GM18502 (cell line): ENCODE measurements around the gene RHOT2.

Source experiments
- ATAC-seq: cut with Tn5 transposase; IDR thresholded peaks from one replicate; pipeline ENCODE4 v1.9.1; 2021; ENCODE audit warnings: mild to moderate bottlenecking; ENCODE audit not compliant: unreplicated experiment, poor library complexity

Gene RHOT2

DNA sequence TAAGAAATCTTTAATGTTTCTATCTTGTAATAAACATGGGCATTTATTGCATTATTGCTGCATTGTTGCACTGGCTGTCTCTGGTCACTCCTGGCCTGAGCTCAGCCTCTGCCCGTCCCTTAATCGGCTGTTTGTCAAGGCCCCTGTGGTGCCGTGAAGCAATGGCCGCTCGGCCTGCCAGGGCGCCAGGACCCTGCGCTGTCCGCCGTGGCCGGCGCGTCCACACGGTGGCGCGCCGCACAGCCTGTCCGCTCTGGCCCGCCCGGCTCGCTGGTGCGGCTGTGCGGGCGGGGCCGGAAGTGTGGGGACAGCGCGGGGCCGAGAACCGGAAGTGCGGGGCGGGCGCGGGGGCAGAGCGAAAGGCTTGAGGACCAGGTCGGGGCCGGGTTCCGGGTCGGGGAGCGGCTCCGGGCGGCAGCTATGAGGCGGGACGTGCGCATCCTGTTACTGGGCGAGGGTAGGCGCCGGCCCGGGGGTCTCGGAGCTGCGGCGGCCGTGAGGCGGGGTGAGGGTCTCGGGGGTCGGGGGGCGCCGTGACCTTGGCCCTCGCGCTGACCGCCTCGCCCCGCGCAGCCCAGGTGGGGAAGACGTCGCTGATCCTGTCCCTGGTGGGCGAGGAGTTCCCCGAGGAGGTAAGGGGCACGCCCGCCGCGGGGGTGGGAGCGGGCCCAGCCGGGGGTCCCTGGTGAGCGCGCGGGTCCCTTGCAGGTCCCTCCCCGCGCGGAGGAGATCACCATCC, at the start of gene RHOT2:
TSS of gene RHOT2 (plus strand) at position 353 of the 739 bp plus-strand sequence. CDS start at position 421, 68 bp downstream.
- peak; percentile 77 for ATAC-seq

DNA sequence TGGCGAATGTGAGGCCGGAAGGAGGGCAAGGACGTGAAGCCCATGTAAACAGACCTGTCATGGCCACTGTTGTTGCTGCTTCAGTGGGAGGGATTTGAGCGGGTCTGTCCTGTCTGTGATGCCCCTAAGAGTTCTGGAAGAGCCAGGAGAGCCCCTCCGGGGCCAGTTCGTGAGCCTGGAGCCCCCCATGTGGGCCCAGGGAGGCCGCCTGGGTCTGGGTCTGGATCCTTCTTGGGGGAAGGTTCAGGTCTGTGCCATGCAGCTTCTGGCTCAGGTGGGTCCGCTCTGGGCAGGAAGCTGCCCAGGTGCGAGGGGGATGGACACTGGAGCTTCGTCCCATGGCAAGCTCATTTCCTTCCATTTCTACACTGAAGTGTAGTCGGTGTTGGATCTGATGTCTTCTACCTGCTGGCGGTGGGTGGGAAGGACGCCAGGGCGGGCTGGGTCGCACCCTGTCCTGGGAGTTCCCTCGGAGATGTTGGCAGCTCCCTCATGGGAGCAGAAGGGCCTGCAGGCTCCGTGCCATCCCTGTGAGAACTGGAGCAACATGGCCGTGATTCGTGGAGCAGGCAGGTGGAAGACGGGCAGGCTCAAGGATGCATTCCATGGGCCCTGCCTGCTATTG, 48.3 kb upstream of the RHOT2 start:
- no peak for ATAC-seq

DNA sequence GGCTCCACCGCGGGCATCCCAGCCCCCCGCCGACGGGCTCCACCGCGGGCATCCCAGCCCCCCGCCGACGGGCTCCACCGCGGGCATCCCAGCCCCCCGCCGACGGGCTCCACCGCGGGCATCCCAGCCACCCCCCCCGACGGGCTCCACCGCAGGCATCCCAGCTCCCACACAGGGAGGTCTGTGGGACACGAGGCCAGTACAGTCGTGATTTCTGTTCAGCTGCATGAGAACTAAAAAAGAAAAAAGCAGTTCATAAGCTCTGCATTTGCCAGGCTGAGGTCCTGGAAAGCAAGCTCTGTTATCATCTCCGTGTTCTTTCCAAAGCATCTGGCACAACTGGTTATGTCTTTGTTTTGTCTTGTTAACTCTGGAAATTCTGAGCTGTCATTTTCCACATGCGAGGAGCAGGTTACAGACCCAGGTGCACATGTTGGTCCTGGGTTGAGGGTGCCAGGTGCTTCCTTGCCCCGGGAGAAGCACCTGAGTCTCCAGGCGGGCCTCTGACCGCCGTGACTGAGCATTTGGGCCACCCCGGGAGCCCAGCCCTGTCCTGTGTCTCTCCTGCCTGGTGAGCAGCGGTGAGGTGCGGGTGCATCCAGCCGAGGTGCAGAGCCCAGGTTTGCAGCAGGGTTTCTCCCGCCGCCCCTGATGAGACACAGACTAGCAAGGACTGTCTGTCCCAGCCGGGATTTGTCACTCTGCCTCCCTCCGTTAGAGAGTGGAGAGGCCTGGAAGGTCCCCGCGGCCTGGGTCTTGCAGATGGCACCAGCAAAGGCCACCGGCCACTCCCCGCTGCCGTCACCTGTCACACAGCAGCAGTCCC, 47.0 kb upstream of the RHOT2 start:
- ATAC-seq = no peak

DNA sequence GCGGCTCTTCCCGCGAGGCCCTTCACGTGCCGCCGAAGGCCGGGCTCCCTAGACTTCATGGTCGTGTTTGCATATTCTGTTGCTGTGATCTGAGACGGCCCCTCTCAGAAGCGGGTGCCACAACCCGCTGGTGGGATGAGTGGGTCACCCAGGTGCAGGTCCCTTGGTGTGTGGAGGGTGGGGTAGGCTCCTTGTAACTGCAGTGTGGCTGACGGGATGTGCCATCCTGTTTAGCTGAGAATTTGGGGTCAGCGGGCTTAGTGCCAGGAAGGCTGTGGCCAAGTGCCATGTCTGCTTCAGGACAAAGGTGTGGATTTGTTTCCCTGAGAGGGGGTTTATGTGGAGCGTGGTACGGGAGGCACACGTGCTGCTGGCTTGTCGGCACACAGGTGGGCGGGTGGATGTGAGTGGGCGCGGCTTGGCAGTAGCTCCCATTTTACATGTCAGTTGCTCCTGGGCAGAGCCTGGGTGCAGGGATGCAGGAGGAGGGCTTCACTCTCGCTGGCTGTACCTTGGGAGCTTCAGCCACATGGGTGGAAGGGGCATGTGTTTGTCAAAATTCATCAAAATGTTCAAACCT, 46.3 kb upstream of the RHOT2 start:
- ATAC-seq = no peak

DNA sequence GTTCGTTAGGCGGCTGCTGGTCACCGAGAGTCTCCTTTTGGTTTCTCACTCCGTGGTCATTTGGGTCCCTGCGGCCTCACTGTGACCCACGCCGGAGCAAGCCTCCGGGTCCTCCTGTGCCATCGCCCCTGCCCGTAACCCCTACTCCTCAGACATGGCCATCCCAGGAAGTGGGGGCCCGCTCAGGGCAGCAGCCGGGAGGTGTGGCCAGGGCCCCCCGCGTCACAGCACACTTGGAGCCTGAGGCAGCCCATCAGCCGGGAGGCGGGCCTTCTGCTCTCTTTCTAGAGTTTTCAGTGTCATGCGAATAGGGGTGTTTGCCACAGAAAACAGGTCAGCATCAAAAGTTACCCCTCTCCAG, 45.0 kb upstream of the RHOT2 start:
- no peak for ATAC-seq

DNA sequence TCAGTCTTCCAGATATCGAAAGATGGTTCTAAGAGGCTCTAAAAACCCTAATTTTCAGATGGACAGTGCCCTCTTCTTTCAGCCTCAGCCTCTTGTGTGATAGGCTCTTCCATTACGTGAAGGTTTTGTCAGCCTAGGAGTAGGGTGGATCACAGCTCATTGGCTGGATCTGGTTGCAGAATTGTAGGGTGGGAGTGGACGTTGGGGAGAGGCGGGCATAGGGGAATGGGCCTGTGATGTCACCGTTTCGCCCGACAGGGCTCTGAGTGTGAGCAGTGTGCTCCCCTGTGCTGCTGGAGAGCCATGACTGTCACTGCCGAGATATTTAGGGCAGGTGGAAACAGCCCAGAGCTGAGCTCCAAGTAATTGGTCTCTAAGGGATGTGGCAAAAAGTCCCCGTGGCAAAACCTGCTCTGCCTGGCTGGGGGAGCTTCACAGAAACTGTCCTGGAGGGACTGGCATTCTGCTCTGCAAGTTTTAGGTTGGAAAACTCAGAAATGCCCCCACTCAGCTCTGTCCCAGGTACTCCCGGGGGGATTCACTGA, 43.3 kb upstream of the RHOT2 start:
- ATAC-seq = no peak

DNA sequence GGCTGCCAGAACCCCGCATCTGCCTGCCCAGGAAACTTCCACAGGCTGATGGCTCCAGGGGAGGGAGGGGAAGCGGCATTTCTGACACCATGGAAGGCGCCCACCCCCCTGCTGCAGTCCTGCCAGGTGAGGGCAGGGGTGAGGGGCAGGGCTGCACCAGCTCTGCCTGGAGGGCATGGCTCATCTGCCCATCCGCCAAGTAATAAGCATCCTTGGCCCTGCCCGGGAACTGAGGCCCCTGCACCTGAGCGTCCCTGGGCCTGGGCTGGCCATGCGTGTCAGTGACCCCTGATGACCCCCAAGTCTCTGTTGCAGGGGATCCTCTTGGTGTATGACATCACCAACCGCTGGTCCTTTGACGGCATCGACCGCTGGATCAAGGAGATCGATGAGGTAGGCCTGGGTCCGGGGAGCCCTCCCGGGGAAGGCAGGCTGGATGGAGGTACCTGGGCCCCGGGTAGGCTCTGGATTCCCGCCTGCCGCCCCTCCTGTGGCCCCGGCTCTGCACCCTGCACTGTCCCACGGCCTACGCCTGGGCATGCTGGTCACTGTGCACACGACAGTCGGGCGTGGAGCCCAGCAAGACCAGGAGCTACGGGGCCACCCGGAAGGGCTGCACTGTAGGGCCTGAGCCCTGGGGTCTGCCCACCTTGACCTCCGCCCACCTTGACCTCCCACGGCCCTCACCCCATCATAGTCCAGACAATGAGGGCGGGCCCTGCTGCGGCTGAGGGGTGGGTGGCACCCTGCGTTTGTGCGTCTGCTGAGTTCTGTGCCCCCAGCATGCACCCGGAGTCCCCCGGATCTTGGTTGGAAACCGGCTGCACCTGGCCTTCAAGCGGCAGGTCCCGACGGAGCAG, 42.6 kb upstream of the RHOT2 start:
- no peak for ATAC-seq

DNA sequence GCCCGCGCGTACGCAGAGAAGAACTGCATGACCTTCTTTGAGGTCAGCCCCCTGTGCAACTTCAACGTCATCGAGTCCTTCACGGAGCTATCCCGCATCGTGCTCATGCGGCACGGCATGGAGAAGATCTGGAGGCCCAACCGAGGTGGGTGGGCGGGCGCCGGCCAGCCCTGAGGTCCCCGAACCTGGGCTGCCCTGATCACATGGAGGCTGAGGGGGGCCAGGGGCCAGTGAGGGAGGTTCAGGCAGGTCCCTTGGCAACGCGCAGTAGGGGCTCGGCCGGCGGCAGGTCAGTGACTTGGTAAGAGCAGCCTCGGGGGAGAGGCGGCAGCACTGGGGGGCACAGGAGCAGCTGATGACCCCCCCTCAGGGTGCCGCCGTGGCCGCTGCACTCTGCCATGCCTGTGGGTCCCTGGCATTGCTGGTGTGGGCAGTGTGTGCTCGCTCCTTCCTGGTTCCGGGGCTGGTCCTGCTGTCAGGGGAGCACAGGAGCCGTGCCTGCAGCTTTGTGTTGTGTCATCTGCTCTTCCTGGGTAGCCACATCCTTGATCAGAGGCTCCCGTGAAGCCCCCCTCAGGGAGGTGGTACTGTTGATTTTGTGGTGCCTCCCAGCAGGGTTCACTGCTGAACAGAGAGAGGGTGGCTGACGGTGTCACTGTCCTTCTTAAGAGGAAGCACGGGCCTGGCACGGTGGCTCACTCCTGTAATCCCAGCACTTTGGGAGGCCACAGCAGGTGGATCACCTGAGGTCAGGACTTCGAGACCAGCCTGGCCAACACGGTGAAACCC, 41.8 kb upstream of the RHOT2 start:
- ATAC-seq = no peak

DNA sequence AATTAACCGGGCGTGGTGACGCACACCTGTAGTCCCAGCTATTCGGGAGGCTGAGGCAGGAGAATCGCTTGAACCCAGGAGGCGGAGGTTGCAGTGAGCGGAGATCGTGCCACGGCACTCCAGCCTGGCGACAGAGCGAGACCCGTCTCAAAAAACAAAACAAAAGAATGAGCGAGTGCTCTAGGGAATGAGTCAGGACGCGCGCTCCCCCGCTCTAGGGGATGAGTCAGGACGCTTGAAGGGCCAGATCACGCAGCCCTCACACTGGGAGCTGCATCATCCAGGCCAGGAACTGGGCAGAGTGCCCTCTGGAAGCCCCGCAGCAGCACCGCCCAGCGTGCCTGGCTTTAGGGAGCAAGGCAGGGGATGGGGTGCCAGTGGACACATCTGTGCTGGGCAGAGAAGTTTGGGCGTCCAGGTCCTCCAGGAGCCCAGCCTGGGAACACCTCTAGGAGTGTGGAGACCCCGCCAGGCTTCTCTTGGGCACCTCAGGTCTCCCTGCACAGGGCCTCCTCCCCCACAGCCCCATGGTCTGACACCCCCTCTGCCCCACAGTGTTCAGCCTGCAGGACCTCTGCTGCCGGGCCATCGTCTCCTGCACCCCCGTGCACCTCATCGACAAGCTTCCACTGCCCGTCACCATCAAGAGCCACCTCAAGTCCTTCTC, 41.0 kb upstream of the RHOT2 start:
- ATAC-seq = no peak

DNA sequence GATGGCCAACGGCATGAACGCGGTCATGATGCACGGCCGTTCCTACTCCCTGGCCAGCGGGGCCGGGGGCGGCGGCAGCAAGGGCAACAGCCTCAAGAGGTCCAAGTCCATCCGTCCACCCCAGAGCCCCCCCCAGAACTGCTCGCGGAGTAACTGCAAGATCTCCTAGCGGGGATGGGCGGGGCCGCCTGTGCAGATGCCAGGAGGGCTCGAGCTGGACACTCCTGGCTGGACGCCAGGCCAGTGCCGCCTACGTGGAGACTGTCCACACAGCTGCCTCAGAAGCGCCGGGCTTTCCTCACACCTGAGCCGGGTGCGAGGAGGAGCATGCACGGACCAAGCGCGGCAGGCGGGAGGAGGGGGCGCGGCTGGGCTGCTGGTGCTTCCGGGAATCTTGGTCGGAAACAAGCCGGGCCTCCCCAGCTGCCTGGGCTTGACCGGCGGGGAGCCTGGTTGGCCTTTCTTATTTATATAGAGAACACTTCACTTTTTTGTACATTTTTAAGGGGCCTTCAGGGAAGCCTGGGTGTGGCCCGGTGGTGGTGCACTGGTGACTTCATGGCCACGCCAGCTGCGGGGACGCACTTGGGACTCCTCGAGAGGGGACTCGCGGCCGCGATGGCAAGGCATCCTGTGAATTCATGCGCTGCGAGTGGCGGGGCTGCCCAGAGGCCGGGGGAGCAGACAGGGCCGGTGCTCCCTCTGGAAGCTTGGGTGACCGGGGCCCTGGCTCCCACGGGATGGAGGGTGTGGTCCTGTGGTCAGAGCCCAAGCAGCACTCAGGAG, 40.3 kb upstream of the RHOT2 start:
- ATAC-seq = no peak

DNA sequence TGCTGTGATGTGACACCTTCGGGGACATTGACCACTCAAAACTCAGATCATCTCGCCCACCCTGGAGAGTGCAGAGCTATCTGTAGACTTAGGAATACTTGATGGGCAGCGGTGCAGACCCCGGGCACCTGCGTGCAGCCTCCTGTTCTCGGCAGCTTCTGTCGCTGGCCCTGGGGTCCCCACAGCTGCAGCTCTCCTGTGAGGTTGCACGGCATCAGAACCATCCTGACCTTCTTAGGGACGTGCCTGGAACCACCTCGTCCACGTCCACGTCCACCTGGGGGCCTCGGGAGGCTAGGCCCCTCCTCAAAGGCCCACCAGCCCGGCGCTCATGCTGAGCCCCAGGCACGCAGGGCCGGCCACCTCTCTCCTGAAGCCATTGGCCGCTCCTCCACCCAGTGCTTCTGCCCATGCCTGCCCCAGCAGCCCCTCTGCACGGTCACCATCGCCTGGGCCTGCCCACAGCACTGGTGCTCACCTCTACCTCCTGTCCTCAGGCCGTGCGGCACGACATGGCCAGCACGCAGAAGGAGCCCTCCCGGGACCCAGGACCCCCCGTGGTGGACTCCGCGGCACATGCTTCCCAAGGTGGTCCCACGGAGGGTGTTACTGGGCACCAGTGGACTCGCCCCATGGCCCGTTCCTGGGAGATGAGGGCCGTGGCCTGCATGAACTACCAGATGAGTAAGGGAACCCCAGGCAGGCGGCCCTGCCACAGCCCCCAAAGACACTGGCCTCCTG, 39.4 kb upstream of the RHOT2 start:
- no peak for ATAC-seq

DNA sequence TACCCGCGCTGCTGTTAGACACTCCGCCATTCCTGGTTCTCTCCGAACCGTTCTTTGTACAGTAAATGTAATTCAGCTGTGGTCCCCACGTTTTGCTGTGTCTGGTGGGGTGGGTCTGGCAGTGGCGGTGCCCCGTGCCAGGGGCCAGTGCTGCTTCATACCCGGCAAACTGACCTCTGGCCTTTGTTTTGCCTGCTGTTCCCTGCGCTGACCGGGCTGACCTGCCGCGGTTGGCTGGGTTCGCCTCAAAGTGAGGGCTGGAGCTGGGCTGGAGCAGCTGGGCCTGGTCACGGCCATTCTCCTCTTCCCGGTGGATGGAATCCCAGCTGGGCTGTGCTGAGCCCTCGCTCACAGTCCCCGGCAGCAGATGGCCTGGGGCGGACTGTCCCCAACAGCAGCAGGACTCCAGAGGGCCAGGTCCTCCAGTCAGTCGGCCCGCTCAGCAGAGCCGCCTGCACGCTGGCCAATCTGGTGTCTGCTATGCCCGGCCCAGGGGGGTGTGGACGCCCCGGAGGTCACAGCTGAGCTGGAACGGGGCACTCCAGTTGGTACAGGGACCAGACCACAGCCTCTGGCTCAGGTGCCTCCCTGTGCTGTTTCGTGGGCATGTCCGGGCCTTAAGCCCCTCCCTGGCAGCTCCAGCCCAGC, 38.6 kb upstream of the RHOT2 start:
- no peak for ATAC-seq

DNA sequence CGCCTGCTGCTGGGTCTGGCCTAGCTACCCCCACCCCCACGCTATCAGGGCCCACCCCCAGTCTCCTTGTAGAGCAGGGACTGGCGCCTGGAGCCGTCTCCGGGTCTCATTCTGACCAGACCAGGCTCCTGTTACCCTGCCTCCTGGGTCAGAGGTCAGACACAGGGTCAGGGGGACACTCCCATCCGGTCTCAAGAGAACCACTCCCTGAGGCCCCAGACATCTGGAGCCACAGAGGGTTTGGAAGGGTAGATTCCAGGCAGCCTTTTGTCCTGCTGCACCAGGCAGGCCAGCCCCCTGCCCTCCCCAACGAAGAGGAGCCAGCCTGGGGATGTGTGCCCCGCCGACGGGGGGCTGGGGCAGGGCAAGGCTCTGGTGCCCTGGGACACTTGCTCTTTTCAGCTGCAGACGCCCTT, 38.1 kb upstream of the RHOT2 start:
- no peak for ATAC-seq

DNA sequence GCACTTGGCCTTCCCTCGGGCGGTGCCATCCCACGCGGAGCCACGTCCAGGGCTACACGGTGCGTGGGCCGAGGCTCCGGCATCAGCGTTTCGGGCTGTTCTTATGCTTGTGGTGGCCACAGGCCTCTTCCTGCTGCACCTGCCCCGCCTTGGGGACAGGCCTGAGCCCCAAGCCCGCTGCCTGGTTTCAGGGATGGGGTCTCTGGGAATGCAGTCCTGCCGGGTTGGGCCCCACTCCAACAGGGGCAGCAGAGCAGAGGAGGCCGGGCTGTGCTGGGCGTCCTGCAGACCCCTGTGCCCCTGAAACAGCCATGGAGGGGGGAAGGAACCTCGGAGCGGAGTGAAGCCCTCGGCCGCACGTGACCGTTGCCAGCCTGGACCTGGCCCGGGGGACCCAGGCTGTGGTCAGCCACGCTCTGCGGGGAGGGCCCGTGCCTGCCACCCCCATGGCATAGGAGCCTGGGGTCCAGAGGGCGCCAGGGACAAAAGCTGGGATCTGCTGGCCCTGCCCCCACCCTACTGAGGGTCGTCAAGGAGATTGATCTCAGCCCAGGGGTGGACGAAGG, 37.6 kb upstream of the RHOT2 start:
- ATAC-seq = no peak

DNA sequence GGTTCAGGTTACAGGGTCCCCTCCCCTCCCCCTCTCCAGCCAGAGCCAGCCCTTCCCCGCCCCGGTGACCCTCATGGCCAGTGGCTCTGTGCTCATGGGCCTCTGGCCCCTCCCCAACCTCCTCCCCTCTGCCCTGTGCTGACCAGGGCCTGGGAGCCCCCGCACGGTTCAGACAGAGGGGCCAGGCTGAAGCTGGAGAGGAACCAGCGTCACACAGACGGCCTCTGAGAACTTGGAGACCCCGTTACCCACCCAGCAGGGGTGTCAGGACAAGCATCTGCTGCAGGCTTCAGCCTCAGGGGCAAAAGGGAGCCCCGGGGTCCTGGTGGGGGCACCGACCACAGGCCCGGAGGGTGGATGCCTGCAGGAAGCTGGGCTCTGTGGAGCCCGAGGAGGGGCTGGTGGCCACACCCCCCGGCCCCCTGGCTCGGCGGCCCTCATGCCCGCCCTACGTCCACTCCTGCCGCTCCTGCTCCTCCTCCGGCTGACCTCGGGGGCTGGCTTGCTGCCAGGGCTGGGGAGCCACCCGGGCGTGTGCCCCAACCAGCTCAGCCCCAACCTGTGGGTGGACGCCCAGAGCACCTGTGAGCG, 37.0 kb upstream of the RHOT2 start, which contains the start of gene WFIKKN1:
TSS of gene WFIKKN1 (plus strand) at position 171 of the 591 bp plus-strand sequence. CDS start at position 440, 269 bp downstream.
- ATAC-seq = no peak
